ENCODE results near the gene FTL.

DNA sequence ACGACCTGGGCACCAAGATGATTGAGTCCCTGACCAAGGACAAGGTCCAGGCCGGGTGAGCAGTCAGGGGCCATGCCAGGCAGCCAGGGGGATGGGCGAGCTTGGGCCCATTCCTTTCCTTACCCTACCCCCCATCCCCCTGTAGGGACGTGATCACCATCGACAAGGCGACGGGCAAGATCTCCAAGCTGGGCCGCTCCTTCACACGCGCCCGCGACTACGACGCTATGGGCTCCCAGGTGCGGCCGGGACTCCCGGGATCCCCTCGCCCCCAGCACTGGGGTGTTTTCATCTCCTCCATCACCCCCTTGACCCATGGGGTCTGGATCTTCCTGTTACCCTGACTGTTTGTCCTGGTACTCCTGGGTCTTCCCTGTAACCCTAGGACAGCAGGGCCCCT, 44.7 kb downstream of the FTL start:
- TF ChIP-seq, protein P1, sequence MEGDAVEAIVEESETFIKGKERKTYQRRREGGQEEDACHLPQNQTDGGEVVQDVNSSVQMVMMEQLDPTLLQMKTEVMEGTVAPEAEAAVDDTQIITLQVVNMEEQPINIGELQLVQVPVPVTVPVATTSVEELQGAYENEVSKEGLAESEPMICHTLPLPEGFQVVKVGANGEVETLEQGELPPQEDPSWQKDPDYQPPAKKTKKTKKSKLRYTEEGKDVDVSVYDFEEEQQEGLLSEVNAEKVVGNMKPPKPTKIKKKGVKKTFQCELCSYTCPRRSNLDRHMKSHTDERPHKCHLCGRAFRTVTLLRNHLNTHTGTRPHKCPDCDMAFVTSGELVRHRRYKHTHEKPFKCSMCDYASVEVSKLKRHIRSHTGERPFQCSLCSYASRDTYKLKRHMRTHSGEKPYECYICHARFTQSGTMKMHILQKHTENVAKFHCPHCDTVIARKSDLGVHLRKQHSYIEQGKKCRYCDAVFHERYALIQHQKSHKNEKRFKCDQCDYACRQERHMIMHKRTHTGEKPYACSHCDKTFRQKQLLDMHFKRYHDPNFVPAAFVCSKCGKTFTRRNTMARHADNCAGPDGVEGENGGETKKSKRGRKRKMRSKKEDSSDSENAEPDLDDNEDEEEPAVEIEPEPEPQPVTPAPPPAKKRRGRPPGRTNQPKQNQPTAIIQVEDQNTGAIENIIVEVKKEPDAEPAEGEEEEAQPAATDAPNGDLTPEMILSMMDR (IDR thresholded peaks at IDR 0.05) = no peak
- TF ChIP-seq POLR2A (IDR thresholded peaks at IDR 0.05) = no peak

Data from uterus (tissue), 2 donors.